Measurements from ENCODE around the gene GLCE. TPM values are rescaled to one million over a fixed set of nuclear protein-coding genes. Genes with fewer than 3 reads are reported as not detected.
"Not testable (repeated sequence)": the region's sequence is repeated elsewhere in the genome, so short reads cannot be mapped to it uniquely, and the experiment has no call there.

Gene GLCE
- total RNA-seq, 1 experiment from 2014 or later: 12.2 TPM

DNA sequence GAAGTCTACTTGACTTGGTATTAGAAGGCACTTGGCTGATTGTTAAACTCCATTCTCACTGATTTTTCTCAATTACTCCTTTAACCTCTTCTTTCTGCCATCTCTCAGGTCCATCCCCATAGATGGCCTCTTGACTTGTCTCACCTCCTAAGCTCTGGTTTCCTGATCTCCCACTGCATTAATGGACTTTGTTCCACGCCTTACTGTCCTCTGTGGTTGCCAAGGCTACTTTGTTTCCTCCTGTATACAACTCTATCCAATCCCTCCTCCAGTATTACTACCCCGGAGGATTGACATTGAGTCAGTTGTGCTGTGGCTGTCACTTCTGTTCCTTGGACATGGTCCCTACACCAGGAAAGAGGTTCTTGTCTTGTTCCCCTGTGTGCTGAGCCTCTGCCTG is 10.6 kb upstream of the GLCE start:
- no peak overlapping the region for H3K4me3 ChIP-seq
- no peaks in the 10 kb centered on the region for H3K9me3 ChIP-seq
- H3K36me3 ChIP-seq: no peaks in the 10 kb centered on the region
- peaks cover 18% of the 10 kb centered on the region for H3K27me3 ChIP-seq
- no peak for DNase-seq

DNA sequence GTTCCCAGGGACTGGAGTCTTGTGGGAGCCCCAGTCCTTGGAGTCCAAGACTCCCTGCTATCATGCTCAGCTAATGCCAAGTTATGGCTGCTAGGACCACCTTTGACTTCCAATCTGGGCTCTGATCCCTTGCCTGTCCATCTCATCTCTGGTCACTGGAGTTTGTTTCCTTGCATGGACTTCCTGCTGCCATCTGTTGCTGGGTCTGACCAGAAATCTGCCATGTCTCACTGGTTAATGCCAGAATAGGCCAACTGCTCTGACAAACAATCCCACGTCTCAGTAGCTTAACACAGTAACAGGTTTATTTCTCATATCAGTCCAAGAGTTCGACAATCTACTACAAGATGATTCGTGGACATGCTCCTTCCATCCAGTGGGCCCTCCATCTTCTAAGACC is 10.1 kb upstream of the GLCE start:
- DNase-seq: no peak
- no peak overlapping the region for H3K4me3 ChIP-seq
- H3K36me3 ChIP-seq: no peaks in the 10 kb centered on the region
- no peaks in the 10 kb centered on the region for H3K9me3 ChIP-seq
- H3K27me3 ChIP-seq: peaks cover 16% of the 10 kb centered on the region

- H3K27me3 ChIP-seq: peaks cover 16% of the 10 kb centered on the region; the same call in 1 of the 2 replicates
- no peaks in the 10 kb centered on the region for H3K36me3 ChIP-seq
- no peak for DNase-seq
- no peaks in the 10 kb centered on the region for H3K9me3 ChIP-seq
- H3K4me3 ChIP-seq: no peak overlapping the region
Observed at GRCh38 chr15:69150841-69151240, 9.6 kb upstream of the GLCE start.

GRCh38 chr15:69153046-69153445 is 7.4 kb upstream of the GLCE start:
- H3K4me3 ChIP-seq: no peak overlapping the region

GRCh38 chr15:69153587-69153986 is 6.8 kb upstream of the GLCE start:
- not testable (repeated sequence) for DNase-seq, H3K36me3 ChIP-seq, H3K4me3 ChIP-seq, H3K9me3 ChIP-seq, H3K27me3 ChIP-seq

More at GRCh38 chr15:69153046-69153445, 7.4 kb upstream of the GLCE start:
- Histone ChIP-seq H3K27me3 (peaks cover 8% of the 10 kb centered on the region; the same call in 1 of the 2 replicates), H3K36me3 (no peaks in the 10 kb centered on the region), H3K9me3 (no peaks in the 10 kb centered on the region)
- DNase-seq: no peak

DNA sequence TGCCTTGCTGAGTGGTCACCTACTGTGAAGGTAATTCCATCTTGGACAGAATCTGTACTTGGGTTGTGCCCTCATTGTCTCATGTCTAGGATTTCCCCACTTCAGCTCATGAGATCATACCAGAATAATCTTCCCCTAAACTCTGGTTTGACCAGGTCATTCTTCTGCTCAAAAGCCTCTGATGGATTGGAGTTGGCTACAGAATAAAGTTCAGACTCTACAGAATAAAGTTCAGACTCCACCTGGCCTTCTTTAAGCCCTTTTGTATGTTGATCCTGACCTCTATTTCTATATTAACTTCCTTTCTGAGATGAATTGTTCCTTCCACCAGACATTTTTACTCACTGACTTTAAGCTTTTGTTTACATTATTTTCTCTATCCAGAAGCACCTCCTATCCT is 6.4 kb upstream of the GLCE start:
- Histone ChIP-seq H3K27me3 (no peaks in the 10 kb centered on the region; the same call in 1 of the 2 replicates), H3K36me3 (no peaks in the 10 kb centered on the region), H3K9me3 (no peaks in the 10 kb centered on the region), H3K4me3 (no peak overlapping the region)
- no peak for DNase-seq

DNA sequence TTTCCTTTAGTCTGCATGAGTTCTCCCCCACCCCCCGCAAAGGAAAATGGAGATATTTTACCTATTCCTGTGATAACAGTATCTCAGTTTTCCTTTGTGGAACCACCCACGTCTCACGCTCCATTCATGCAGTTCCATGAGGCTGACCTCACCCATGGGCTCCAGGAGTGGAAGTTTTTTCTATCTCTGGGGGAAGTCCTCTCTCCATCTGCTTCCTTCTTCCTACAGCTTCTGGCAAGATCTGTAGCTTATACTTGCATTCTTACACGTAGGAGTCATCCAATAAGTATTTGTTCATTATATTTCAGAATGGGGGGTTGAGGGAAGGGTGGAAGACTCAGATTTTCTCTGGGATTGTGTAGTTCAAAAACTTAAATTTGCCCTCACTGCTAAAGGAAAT is 5.8 kb upstream of the GLCE start:
- no peaks in the 10 kb centered on the region for H3K9me3 ChIP-seq

DNA sequence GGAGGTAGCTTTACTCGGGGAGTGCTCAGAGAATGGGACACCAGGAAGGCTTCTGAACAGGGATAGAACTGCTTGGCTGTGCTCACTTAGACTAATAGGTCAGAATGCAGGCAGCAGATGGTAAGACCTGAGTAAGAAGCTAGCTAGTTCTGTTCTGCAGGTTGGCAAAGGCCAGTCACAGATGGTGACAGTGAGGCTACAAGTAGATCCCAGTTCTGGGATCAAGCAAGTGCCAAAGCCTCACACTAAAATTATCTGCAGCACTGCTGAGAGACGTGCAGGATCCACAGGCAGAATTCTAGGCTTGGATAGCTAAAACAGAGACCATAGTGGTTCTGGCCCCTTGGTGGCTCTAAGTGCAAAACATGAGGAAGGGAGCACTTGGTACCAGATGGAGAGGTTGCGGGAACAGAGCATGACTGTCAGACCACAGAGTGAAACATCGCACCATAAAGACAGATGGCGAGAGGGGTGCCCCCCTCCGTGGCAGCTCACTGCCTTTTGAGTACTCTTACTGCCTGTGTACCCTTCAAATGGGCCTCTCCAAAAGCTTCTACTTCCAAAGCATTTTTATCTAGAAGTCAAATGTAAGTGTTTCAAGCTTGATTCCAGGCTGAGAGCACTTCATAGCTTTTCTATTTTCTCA is 3.6 kb upstream of the GLCE start:
- no peak for DNase-seq
- Histone ChIP-seq H3K36me3 (no peaks in the 10 kb centered on the region), H3K9me3 (no peaks in the 10 kb centered on the region), H3K4me3 (no peak overlapping the region), H3K27me3 (no peaks in the 10 kb centered on the region)

More for the DNA sequence above, 5.8 kb upstream of the GLCE start:
- no peaks in the 10 kb centered on the region for H3K36me3 ChIP-seq
- H3K4me3 ChIP-seq: no peak overlapping the region
- H3K27me3 ChIP-seq: no peaks in the 10 kb centered on the region; the same call in 1 of the 2 replicates
- peak; percentile 67 for DNase-seq

- Histone ChIP-seq H3K27me3 (no peaks in the 10 kb centered on the region), H3K4me3 (no peak overlapping the region), H3K9me3 (no peaks in the 10 kb centered on the region), H3K36me3 (no peaks in the 10 kb centered on the region)
- no peak for DNase-seq
Observed at GRCh38 chr15:69158201-69158842, 2.1 kb upstream of the GLCE start.

- H3K27me3 ChIP-seq: no peaks in the 10 kb centered on the region
- no peak overlapping the region for H3K4me3 ChIP-seq
- no peaks in the 10 kb centered on the region for H3K9me3 ChIP-seq
- DNase-seq: no peak
- H3K36me3 ChIP-seq: no peaks in the 10 kb centered on the region
Observed at GRCh38 chr15:69158843-69159240, 1.6 kb upstream of the GLCE start.

GRCh38 chr15:69159805-69160140 is 662 bp upstream of the GLCE start:
- no peaks in the 10 kb centered on the region for H3K9me3 ChIP-seq
- no peak for DNase-seq
- no peaks in the 10 kb centered on the region for H3K36me3 ChIP-seq
- no peaks in the 10 kb centered on the region for H3K27me3 ChIP-seq
- H3K4me3 ChIP-seq: peak overlapping the region; percentile 77

DNA sequence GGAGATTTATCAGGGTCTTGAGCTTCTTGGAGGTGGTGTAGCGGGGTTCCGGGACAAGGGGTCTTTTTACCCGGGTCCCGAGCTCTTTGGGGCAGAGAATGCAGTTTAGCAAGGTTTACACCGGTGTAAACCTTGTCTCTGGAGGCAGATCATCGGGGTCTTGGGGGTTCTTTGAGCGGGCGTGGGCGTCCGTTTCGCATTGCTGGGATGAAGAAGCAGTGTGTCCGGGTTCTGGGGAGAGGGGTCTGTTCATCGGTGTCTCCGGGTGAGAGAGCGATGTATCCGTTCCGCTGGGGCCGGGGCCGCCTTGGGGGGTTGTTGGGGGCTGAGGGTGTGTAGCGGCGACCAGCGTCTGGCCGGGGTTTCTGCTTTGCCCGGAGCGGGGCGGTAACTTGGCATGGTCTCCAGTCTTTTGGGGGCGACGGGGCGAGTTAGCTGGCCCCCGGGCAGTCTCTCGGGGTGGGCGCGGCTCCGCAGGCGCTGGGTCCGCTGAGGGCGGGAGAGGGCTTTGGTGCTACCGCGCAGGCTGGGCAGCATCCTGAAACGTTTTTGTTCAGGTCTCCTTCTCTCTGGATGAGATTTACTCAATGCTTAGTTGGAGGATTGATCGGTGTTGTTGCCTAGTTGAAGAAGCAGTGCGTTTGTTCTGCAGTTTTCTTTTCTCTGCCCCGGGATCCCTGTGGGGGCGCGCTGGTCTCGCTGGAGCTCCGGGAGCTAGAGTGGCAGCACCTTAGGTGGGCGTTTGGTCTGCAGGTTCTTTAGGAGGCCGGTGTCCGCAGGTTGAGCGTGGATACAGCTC is 843 bp downstream of the GLCE start:
- H3K9me3 ChIP-seq: no peaks in the 10 kb centered on the region
- DNase-seq: peak; percentile 24
- H3K36me3 ChIP-seq: no peaks in the 10 kb centered on the region

GRCh38 chr15:69161878-69162213 is 1.4 kb downstream of the GLCE start:
- H3K4me3 ChIP-seq: peak overlapping the region; percentile 77
- H3K27me3 ChIP-seq: no peaks in the 10 kb centered on the region
- no peaks in the 10 kb centered on the region for H3K9me3 ChIP-seq
- no peak for DNase-seq
- no peaks in the 10 kb centered on the region for H3K36me3 ChIP-seq

More for the DNA sequence above, 843 bp downstream of the GLCE start:
- H3K27me3 ChIP-seq: no peaks in the 10 kb centered on the region
- H3K4me3 ChIP-seq: peak overlapping the region; percentile 77

- Histone ChIP-seq H3K36me3 (no peaks in the 10 kb centered on the region), H3K27me3 (no peaks in the 10 kb centered on the region), H3K9me3 (no peaks in the 10 kb centered on the region), H3K4me3 (no peak overlapping the region)
- DNase-seq: no peak
Observed at GRCh38 chr15:69163141-69163669, 2.8 kb downstream of the GLCE start.

GRCh38 chr15:69164807-69165636 is 4.6 kb downstream of the GLCE start:
- no peak overlapping the region for H3K4me3 ChIP-seq
- no peaks in the 10 kb centered on the region for H3K27me3 ChIP-seq
- DNase-seq: no peak
- H3K36me3 ChIP-seq: no peaks in the 10 kb centered on the region
- no peaks in the 10 kb centered on the region for H3K9me3 ChIP-seq

- Histone ChIP-seq H3K9me3 (no peaks in the 10 kb centered on the region), H3K27me3 (no peaks in the 10 kb centered on the region), H3K4me3 (no peak overlapping the region), H3K36me3 (no peaks in the 10 kb centered on the region)
- no peak for DNase-seq
Observed at GRCh38 chr15:69165637-69166025, 5.2 kb downstream of the GLCE start.
